ENCODE results near the gene GJB6. TPM values are rescaled to one million over a fixed set of nuclear protein-coding genes. Genes with fewer than 3 reads are reported as not detected.

The GJB6 gene
- total and polyA plus RNA-seq, 2 experiments from 2014 or later = not detected

DNA sequence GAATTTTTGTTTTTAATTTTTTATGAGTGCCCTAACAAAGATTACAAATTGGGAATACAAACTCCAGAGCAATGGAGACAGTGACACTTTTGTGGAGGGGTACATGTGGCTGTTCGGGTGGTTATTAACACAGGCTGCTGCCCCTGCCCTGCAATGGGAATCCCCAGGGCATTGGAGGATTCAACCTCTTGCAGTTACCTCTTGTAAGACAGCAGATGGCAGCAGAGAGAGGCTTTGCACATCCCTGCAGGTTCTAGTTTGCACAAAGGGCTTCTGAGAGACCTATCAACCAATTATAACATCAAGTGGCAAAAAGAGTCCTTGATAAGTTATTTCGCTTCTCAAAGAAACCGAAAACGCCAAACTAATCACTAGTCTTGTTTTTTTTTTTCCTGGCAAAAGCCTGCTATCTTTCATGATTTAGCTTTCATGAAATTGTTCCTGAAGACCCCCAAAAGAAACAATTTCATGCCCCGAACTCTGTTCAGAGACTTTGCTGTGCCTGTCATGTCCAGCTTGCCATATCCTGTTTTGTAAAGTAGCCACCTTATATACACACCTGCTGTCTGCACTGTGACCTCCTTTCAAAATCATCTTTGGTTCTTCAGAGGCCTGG lies 49.8 kb downstream of the GJB6 start:
- Histone ChIP-seq H3K36me3 (no peaks in the 10 kb centered on the region), H3K4me3 (no peak overlapping the region), H3K27ac (no peak overlapping the region), H3K27me3 (no peaks in the 10 kb centered on the region), H3K9me3 (ENCODE audit: low read depth) (no peaks in the 10 kb centered on the region), H3K4me1 (ENCODE audit: low read depth) (peaks cover 13% of the 10 kb centered on the region)
- peak; percentile 84 to 87 for DNase-seq (ENCODE audit: low read depth in 1 of 2, low spot score in 1 of 2)
- TF ChIP-seq, protein P1, sequence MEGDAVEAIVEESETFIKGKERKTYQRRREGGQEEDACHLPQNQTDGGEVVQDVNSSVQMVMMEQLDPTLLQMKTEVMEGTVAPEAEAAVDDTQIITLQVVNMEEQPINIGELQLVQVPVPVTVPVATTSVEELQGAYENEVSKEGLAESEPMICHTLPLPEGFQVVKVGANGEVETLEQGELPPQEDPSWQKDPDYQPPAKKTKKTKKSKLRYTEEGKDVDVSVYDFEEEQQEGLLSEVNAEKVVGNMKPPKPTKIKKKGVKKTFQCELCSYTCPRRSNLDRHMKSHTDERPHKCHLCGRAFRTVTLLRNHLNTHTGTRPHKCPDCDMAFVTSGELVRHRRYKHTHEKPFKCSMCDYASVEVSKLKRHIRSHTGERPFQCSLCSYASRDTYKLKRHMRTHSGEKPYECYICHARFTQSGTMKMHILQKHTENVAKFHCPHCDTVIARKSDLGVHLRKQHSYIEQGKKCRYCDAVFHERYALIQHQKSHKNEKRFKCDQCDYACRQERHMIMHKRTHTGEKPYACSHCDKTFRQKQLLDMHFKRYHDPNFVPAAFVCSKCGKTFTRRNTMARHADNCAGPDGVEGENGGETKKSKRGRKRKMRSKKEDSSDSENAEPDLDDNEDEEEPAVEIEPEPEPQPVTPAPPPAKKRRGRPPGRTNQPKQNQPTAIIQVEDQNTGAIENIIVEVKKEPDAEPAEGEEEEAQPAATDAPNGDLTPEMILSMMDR (IDR thresholded peaks at IDR 0.05; ENCODE audit: low read depth, low read length) = peak; percentile 89

DNA sequence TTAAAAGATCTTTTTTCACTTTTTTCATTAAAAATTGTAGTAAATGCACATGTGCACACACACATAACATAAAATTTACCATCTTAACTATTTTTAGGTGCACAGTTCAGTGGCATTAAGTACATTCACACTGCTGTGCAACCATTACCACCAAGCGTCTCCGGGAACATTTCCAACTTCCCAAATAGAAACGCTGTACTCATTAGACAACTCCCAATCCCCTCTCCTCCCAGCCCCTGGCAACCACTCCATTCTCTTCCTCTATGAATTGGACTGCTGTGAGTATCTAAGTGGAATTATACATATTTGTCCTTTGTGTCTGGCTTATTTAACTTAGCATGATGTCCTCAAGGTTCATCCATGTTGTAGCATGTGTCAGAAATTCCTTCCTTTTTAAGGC lies 50.9 kb downstream of the GJB6 start:
- peaks cover 13% of the 10 kb centered on the region for H3K4me1 ChIP-seq (ENCODE audit: low read depth)
- no peaks in the 10 kb centered on the region for H3K9me3 ChIP-seq (ENCODE audit: low read depth)
- DNase-seq (ENCODE audit: low read depth in 1 of 2, low spot score in 1 of 2) = no peak
- TF ChIP-seq, protein P1 (IDR thresholded peaks at IDR 0.05; ENCODE audit: low read depth, low read length) = no peak
- H3K27ac ChIP-seq = no peak overlapping the region
- no peaks in the 10 kb centered on the region for H3K36me3 ChIP-seq
- no peak overlapping the region for H3K4me3 ChIP-seq
- H3K27me3 ChIP-seq = no peaks in the 10 kb centered on the region

DNA sequence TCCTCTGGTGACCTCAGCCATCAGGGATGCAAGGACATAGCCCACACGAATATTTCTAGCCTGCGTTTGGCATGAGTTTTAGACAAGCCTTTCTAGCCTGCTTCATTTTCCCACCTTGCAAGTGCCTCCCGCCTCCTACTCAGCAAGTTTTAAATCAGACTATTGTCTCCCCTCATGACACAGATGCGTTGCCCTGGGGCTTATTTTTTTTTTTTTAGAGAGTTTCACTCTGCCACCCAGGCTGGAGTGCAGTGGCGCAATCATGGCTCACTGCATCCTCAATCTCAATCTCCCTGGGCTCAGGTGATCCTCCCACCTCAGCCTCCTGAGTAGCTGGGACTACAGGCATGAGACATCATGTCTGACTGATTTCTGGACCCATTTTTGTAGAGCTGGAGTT lies 54.0 kb downstream of the GJB6 start:
- Histone ChIP-seq H3K4me3 (no peak overlapping the region), H3K36me3 (no peaks in the 10 kb centered on the region), H3K9me3 (ENCODE audit: low read depth) (no peaks in the 10 kb centered on the region), H3K27ac (no peak overlapping the region), H3K27me3 (no peaks in the 10 kb centered on the region), H3K4me1 (ENCODE audit: low read depth) (peaks cover 11% of the 10 kb centered on the region)
- no peak for DNase-seq (ENCODE audit: low read depth in 1 of 2, low spot score in 1 of 2)
- TF ChIP-seq, protein P1 (IDR thresholded peaks at IDR 0.05; ENCODE audit: low read depth, low read length) = no peak

DNA sequence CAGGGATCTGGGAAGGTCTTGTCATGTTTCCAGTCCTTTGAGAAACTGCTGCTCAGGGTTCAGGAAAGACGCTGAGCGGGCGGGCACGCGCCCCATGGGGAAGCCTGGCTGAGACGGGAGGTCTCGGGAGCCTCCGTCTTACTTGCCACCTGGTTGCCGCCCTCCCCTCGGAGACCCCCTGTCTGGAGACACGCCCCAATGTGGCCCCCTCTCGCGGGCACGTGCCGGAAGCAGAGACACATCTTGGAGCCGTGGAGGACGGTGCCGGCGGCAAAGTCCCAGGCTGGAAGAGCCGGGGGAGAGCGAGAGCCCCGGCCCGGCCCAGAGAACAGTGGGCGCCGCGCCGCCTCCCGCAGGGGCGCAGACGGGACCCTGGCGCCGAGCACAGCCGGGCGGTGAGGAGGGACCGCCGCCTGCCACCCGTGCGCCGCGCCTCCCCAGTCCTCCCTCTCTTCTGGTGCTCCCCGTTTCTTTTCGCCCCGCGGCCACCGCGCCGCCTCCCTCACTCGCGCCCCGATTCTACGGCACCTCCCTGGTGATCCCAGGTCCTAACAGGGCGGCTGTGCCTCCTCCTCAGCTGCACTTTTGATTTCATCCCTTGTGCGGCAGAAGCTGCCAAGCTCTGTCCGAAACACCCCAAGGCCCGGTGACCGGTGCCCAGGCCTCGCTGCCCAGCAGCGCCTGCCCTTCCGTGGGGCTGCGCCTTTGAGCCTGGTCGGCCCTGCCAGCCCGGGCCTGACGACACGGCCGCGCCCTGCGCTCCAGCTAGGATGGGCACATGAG lies 54.9 kb downstream of the GJB6 start:
- Histone ChIP-seq H3K27ac (no peak overlapping the region), H3K4me1 (ENCODE audit: low read depth) (peaks cover 11% of the 10 kb centered on the region), H3K9me3 (ENCODE audit: low read depth) (no peaks in the 10 kb centered on the region), H3K4me3 (no peak overlapping the region), H3K27me3 (peaks cover 1% of the 10 kb centered on the region), H3K36me3 (no peaks in the 10 kb centered on the region)
- no peak for DNase-seq (ENCODE audit: low read depth in 1 of 2, low spot score in 1 of 2)
- TF ChIP-seq, protein P1 (IDR thresholded peaks at IDR 0.05; ENCODE audit: low read depth, low read length) = no peak

DNA sequence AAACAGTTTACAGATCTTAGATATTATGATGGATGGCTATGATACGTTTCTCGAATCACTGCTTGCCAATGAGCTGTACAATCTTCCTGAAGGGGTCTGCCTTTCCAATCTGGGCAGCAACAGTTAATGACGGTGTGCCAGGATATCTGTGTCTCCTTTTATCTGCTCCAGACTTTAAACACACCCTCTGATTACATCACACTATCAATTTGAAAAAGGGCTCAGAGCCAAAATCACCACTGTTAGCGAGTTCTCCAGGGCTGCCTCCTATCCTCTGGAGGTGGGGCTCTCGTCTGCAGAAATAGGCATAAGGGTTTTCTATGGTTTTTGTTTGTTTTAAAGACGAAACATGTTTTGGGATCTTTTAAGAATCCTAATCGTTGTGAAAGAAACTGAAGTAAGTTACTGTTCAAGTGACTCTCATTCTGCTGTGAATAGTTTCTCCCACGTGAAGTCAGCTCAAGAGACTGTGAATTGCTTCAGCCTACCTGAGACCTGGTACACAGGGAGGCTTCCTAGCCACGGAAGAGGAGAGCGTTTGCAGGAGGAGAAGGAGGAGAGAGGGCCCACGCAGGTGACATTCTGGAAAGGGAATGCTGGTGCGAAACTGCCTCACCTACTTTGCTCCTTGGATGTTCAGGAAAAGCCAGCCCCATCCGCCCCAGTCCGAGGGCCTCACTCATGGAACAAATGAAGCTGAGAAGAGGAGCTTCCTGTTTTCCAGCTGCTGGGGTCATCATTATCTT lies 56.0 kb downstream of the GJB6 start:
- TF ChIP-seq, protein P1 (IDR thresholded peaks at IDR 0.05; ENCODE audit: low read depth, low read length) = no peak
- H3K36me3 ChIP-seq = no peaks in the 10 kb centered on the region
- peaks cover 8% of the 10 kb centered on the region for H3K27me3 ChIP-seq
- H3K4me3 ChIP-seq = no peak overlapping the region
- H3K4me1 ChIP-seq (ENCODE audit: low read depth) = peaks cover 11% of the 10 kb centered on the region
- H3K9me3 ChIP-seq (ENCODE audit: low read depth) = no peaks in the 10 kb centered on the region
- DNase-seq (ENCODE audit: low read depth in 1 of 2, low spot score in 1 of 2) = no peak
- H3K27ac ChIP-seq = no peak overlapping the region

Measured in cardiac muscle cell (in vitro differentiated cells and primary cell).